Placental pericyte (primary cell): ENCODE measurements around the gene SH3BGRL3. TPM values are rescaled to one million over a fixed set of nuclear protein-coding genes. Genes with fewer than 3 reads are reported as not detected.

ENCODE experiments used
- total RNA-seq: library from RNA; depleted of rRNA; stranded (reverse); fragments of >200 nt; gene quantifications from 2 replicates; pipeline ENCODE4 v1.2.3, GENCODE V29; 2012

Gene SH3BGRL3
- 32.0 and 36.7 TPM in 2 replicates for total RNA-seq

DNA sequence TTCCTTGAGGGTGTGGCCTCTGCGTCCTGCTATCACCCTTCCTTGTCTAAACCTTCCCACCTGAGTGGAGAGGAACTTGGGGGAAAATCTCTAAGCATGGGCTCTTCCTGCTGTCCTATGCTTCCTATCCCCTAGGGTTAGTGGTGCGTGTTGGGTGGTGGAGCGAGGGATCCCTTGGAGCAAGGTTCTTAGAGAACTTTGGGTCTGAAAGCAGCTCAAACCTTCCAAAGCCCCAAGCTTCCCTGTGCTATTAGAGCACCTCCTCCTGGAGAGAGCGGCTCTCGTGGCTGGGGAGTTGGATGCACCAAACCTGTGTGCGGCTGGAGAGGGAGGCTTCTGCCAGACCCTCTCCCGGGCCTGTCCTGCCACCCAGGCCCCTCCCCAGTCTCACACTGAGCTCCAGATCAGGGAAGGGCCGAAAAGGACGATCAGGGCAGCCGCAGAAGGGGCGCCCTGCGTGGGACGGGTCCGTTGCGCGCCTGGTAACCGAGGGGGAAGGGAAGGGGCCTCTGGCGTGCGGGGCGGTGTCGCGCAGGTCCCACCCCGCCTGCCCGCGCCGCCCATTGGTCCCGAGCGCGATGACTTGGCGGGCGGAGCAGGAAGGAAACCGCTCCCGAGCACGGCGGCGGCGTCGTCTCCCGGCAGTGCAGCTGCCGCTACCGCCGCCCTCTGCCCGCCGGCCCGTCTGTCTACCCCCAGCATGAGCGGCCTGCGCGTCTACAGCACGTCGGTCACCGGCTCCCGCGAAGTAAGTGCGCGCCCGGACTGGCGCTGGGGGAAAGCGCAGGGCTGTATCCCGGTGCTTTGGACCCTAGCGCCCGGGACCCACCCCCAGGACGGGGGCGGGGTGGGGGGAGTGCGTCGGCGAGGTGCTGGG is at the start of gene SH3BGRL3:
TSS of gene SH3BGRL3 (plus strand) at position 631 of the 877 bp plus-strand sequence. CDS start at position 701, 70 bp downstream.

DNA sequence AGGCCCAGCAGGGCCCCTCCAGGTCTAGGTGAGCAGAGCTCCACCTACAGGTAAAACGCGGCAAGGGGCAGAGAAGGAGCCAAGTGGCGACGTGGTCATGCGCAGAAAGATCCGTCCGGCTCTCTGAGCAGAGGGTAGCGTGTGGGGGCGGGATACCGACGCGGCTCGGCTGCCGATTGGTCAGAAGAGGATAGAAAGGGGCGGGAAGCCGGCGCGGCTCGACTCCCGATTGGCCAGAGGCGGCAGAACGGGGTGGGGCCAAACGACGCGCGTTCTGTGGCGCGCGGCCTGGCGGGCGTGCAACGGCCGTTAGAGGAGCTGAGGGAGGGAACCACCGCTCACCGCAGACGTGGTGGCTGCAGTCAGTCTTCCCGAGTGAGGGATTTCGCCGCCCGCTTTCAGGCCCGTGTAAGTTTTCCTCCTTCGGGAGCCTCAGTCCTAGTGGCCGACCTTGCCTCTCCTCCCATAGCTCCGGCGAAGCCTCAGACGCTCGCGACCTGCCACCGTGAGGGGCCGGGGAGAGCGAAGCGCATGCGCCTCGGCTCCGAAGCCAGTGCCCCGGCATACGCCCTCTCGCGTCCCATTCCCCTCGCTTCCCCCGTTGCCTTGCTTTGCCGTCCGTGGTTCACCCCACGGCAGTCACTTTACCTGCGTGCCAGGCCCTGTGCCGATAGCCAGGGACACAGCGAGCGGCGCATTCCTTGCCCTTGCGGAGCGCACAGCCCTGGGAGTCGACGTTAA is 45.8 kb upstream of the SH3BGRL3 start, which contains the start of gene CEP85:
TSS of gene CEP85 (plus strand) at position 298 of the 741 bp plus-strand sequence. CDS start 5,584 bp downstream, outside the sequence.

DNA sequence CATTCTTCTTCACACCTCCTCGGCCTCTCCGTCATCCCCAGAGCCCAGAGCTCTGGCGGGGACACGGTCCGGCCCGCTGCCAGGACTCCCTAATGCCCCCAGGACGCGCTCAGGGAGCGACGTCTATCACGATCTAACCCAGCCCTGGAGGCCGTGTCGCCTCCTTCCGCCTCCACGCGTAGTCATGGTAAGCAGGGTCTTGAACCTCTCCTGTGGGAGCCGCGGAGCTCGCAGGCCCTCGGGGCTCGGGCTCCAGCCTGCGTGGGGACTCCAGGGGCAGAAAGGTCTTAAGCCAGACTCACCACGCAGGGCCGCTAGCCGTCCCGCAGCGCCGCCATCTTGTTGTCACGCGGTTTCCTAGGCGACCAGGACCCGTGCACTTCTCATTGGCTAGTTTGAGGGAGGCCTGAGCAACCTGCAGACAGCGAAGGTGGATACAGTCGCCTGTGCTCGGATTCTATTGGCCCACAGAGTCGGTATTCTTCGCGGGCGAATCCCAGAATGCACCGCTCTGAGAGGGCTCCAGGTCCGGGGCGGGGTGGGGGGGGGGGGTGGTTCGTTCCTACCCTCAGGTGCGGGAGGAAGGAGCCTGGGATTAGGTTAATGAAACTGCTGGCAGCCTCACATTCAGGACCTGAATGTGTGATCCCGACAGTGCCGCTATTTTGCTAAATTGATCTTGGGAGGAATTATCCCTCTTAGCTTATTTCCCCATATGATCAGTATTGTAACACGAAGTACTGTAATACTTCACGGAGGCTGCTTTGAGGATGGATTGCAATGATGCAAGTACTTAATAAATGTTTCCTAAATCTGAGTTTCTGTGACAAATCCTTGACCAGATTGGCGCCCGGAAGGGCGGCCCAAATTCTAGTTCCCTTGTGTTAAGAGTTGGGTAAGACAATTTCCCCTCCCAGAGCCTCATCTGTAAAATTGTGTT is 26.7 kb downstream of the SH3BGRL3 start, which contains the start of gene UBXN11:
TSS of gene UBXN11 (minus strand) at position 347 of the 940 bp plus-strand sequence. CDS start 3,753 bp downstream, outside the sequence.

DNA sequence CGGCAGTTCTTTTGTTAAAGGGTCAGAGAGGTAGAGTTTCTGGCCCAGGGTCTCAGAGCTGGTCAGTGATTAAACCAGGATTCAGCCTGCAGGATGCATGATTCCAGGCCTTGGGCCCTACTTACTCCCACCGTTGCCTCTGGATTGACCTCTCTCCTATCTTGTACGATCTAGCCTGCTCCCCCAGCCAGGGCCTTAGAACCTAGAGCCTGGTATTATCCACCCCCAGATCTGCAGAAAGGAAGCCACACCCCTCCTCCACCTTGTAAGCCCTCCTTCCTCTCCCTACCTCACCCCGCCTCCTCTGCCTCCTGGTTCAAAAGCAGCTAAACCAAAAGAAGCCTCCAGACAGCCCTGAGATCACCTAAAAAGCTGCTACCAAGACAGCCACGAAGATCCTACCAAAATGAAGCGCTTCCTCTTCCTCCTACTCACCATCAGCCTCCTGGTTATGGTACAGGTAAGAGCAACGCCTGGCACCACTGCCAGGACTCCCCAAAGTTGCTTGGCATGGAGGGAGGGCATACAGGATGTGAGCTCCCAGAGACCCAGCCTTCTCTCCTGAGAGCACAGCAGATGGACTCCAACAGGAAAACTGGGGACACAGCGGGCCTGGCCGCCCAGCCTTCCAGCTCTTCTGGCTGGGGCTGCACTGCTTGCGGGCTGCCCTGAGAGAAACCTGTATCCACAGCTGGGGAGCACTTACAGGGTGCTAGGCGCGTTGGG is 37.9 kb downstream of the SH3BGRL3 start, which contains the start of gene CD52:
TSS of gene CD52 (plus strand) at position 347 of the 726 bp plus-strand sequence. CDS start at position 407, 60 bp downstream.

Other genes starting within 250 kb of the SH3BGRL3 start
- not detected in 2 replicates for gene SLC30A2, start 234.0 kb upstream of the SH3BGRL3 start, total RNA-seq
- gene TRIM63, start 212.5 kb upstream of the SH3BGRL3 start, total RNA-seq: 0.22 TPM in 1 of 2 replicates, not detected in the other
- 4.6 and 5.6 TPM in 2 replicates for gene PDIK1L, start 168.3 kb upstream of the SH3BGRL3 start, total RNA-seq
- gene FAM110D, start 121.0 kb upstream of the SH3BGRL3 start, total RNA-seq: not detected in 2 replicates
- not detected in 2 replicates for gene C1orf232, start 111.1 kb upstream of the SH3BGRL3 start, total RNA-seq
- 24.3 and 26.3 TPM in 2 replicates for gene ZNF593, start 110.2 kb upstream of the SH3BGRL3 start, total RNA-seq
- gene ZNF593OS, start 108.3 kb upstream of the SH3BGRL3 start, total RNA-seq: not detected in 2 replicates
- gene CNKSR1, start 102.6 kb upstream of the SH3BGRL3 start, total RNA-seq: 0.22 TPM in 1 of 2 replicates, not detected in the other
- not detected in 2 replicates for gene CATSPER4, start 89.5 kb upstream of the SH3BGRL3 start, total RNA-seq
- gene CEP85, start 45.9 kb upstream of the SH3BGRL3 start, total RNA-seq: 2.4 and 13.7 TPM in 2 replicates
- 6.8 and 7.7 TPM in 2 replicates for gene UBXN11, start 26.6 kb downstream of the SH3BGRL3 start, total RNA-seq
- gene CD52, start 37.9 kb downstream of the SH3BGRL3 start, total RNA-seq: not detected in 2 replicates
- under 0.01 TPM in 1 of 2 replicates, not detected in the other for gene CRYBG2, start 74.0 kb downstream of the SH3BGRL3 start, total RNA-seq
- not detected in 2 replicates for gene ZNF683, start 92.7 kb downstream of the SH3BGRL3 start, total RNA-seq
- not detected in 2 replicates for gene LIN28A, start 130.7 kb downstream of the SH3BGRL3 start, total RNA-seq
- 56.2 and 87.6 TPM in 2 replicates for gene DHDDS, start 152.2 kb downstream of the SH3BGRL3 start, total RNA-seq
- gene HMGN2, start 192.4 kb downstream of the SH3BGRL3 start, total RNA-seq: 183 and 243 TPM in 2 replicates
- gene RPS6KA1, start 249.7 kb downstream of the SH3BGRL3 start, total RNA-seq: 2.8 and 4.2 TPM in 2 replicates